Fibroblast of lung (primary cell): ENCODE measurements around the gene FUT1.

Experiments used
- CTCF ChIP-seq, 2 donors: IDR thresholded peaks in 1 of 2; conservative IDR thresholded peaks in 1 of 2; 1 replicate in 1 of 2; 2 replicates in 1 of 2; pipeline ENCODE4 v1.5.1; 2011 to 2012; ENCODE audit warnings: low read length in 2 of 2, control low read depth in 1 of 2, inconsistent platforms in 1 of 2, low read depth in 1 of 2, mild to moderate bottlenecking in 1 of 2
- EZH2 ChIP-seq: IDR thresholded peaks from 2 replicates; pipeline ENCODE4 v1.5.1; 2012; ENCODE audit warnings: low read length, control low read depth, mild to moderate bottlenecking; ENCODE audit errors: missing control alignments

GRCh38 chr19:48770266-48770665, 17.8 kb upstream of the FUT1 start:
- TF ChIP-seq CTCF (conservative IDR thresholded peaks at IDR 0.05 in 1 of 2, IDR thresholded peaks at IDR 0.05 in 1 of 2; ENCODE audit: low read depth in 1 of 2, low read length in 2 of 2) (no peak), EZH2 (no peak)
